HepG2 (cell line): Measurements from ENCODE around the gene INA. TPM values are rescaled to one million over a fixed set of nuclear protein-coding genes. Genes with fewer than 3 reads are reported as not detected.

Source experiments
- AHR ChIP-seq: IDR thresholded peaks from 2 replicates; pipeline ENCODE4 v1.6.1; 2018; ENCODE audit warnings: missing genetic modification reagents, missing compliant biosample characterization
- CCAR2 ChIP-seq: fragments of 200-400 bp; formaldehyde crosslinking; optimal IDR thresholded peaks from 2 replicates; pipeline ENCODE3; 2018; ENCODE audit warnings: low read depth, mild to moderate bottlenecking, low read length, moderate library complexity
- DMTF1 ChIP-seq: sonication (generic); formaldehyde crosslinking; IDR thresholded peaks from 2 replicates; pipeline ENCODE4 v1.4.0; 2020; ENCODE audit warnings: mild to moderate bottlenecking, missing genetic modification reagents
- FIP1L1 ChIP-seq: fragments of 200-400 bp; formaldehyde crosslinking; IDR thresholded peaks from 2 replicates; pipeline ENCODE4 v1.6.1; 2018; ENCODE audit warnings: low read depth, mild to moderate bottlenecking, low read length, moderate library complexity, borderline replicate concordance; ENCODE audit not compliant: insufficient read depth
- FOXP4 ChIP-seq: sonication (generic); formaldehyde crosslinking; IDR thresholded peaks from 2 replicates; pipeline ENCODE4 v1.4.0; 2020; ENCODE audit warnings: missing genetic modification reagents
- GLMP ChIP-seq: sonication (generic); formaldehyde crosslinking; IDR thresholded peaks from 2 replicates; pipeline ENCODE4 v1.9.0; 2021; ENCODE audit warnings: missing genetic modification reagents, mild to moderate bottlenecking, borderline replicate concordance
- NCOA2 ChIP-seq: sonication (generic); formaldehyde crosslinking; IDR thresholded peaks from 2 replicates; pipeline ENCODE4 v1.8.0; 2022; ENCODE audit warnings: inconsistent platforms
- NFKBIZ ChIP-seq: IDR thresholded peaks from 2 replicates; pipeline ENCODE4 v1.6.1; 2018; ENCODE audit warnings: missing genetic modification reagents, missing compliant biosample characterization
- POLR2A ChIP-seq, 2 experiments: IDR thresholded peaks; 2 replicates each; pipeline ENCODE4 v1.6.1; 2011; ENCODE audit warnings: low read depth in 2 of 2, low read length in 2 of 2, mild to moderate bottlenecking in 1 of 2, moderate library complexity in 1 of 2; ENCODE audit not compliant: insufficient read depth in 1 of 2
- PRMT3 ChIP-seq: sonication (generic); formaldehyde crosslinking; IDR thresholded peaks from 2 replicates; pipeline ENCODE4 v1.8.1; 2022; ENCODE audit warnings: low read depth, mild to moderate bottlenecking, moderate library complexity, missing genetic modification reagents, borderline replicate concordance
- SNAPC2 ChIP-seq: sonication (generic); formaldehyde crosslinking; IDR thresholded peaks from 2 replicates; pipeline ENCODE4 v1.8.1; 2022; ENCODE audit warnings: mild to moderate bottlenecking, missing genetic modification reagents
- TFE3 ChIP-seq: IDR thresholded peaks from 2 replicates; pipeline ENCODE4 v1.6.1; 2016
- ZBTB43 ChIP-seq: sonication (generic); formaldehyde crosslinking; conservative IDR thresholded peaks from 2 replicates; pipeline ENCODE4 v1.4.0; 2020; ENCODE audit warnings: missing genetic modification reagents
- ZC3H13 ChIP-seq: sonication (generic); formaldehyde crosslinking; IDR thresholded peaks from 2 replicates; pipeline ENCODE4 v1.8.1; 2023; ENCODE audit warnings: mild to moderate bottlenecking, missing genetic modification reagents, moderate library complexity
- ZNF180 ChIP-seq: sonication (generic); formaldehyde crosslinking; IDR thresholded peaks from 2 replicates; pipeline ENCODE4 v1.4.0; 2020; ENCODE audit warnings: low read depth, missing genetic modification reagents, borderline replicate concordance
- ZNF253 ChIP-seq: sonication (generic); formaldehyde crosslinking; IDR thresholded peaks from 2 replicates; pipeline ENCODE4 v1.8.0; 2022; ENCODE audit warnings: mild to moderate bottlenecking, missing genetic modification reagents, borderline replicate concordance
- ZNF367 ChIP-seq: sonication (generic); formaldehyde crosslinking; IDR thresholded peaks from 2 replicates; pipeline ENCODE4 v1.4.0; 2020; ENCODE audit warnings: missing genetic modification reagents, borderline replicate concordance
- ZNF496 ChIP-seq: sonication (generic); formaldehyde crosslinking; IDR thresholded peaks from 2 replicates; pipeline ENCODE4 v1.8.1; 2023; ENCODE audit warnings: mild to moderate bottlenecking, moderate library complexity, missing genetic modification reagents; ENCODE audit not compliant: insufficient replicate concordance
- ZNF597 ChIP-seq: sonication (generic); formaldehyde crosslinking; IDR thresholded peaks from 2 replicates; pipeline ENCODE4 v1.5.0; 2020; ENCODE audit warnings: missing genetic modification reagents
- ZNF629 ChIP-seq: sonication (generic); formaldehyde crosslinking; conservative IDR thresholded peaks from 2 replicates; pipeline ENCODE4 v1.5.0; 2020; ENCODE audit warnings: missing genetic modification reagents
- ZSCAN25 ChIP-seq: sonication (generic); formaldehyde crosslinking; IDR thresholded peaks from 2 replicates; pipeline ENCODE4 v1.8.0; 2022; ENCODE audit warnings: mild to moderate bottlenecking, missing genetic modification reagents
- polyA plus RNA-seq, 8 experiments: library from polyadenylated mRNA; depleted of rRNA in 3 of 8; stranded (reverse) in 7 of 8; unstranded in 1 of 8; fragments of >200 nt; fragmentation: Illumina TruSeq in 4 of 8; extraction: Trizol in 4 of 8; gene quantifications; 2 replicates each; pipeline versions ENCODE4 v1.2.1 to v1.2.3, GENCODE V29; 2011 to 2016; ENCODE audit warnings: low read depth in 4 of 8, missing spikeins in 1 of 8, mixed read lengths in 1 of 8; ENCODE audit not compliant: insufficient read depth in 1 of 8
- total RNA-seq, 5 experiments: library from RNA; depleted of rRNA; stranded (reverse); fragments of >200 nt; fragmentation: Illumina TruSeq; extraction: Trizol; gene quantifications; 2 replicates each; pipeline ENCODE4 v1.2.3, GENCODE V29; 2016; ENCODE audit warnings: low read depth in 1 of 5

Gene INA
- total and polyA plus RNA-seq, 2 of the 13 experiments (the other 11 are each of a cell fraction or from before 2014, with no cell fraction given) = 0.04 to 0.13 TPM

GRCh38 chr10:103278862-103279298 lies 1.9 kb downstream of the INA start (continued):
- TF ChIP-seq CCAR2 (no peak), DMTF1 (CRISPR knock-in tag) (no peak), ZNF253 (CRISPR knock-in tag) (no peak), POLR2A (IDR thresholded peaks at IDR 0.05; ENCODE audit: insufficient read depth in 1 of 2, low read depth in 2 of 2, low read length in 2 of 2) (no peak), ZNF180 (CRISPR knock-in tag) (no peak), NFKBIZ (CRISPR knock-in tag) (0 out of 2 replicates have a peak, but pooled peaks have one; percentile 46), ZNF496 (CRISPR knock-in tag) (no peak), TFE3 (CRISPR knock-in tag) (0 out of 2 replicates have a peak, but pooled peaks have one; percentile 51), NCOA2 (CRISPR knock-in tag) (0 out of 2 replicates have a peak, but pooled peaks have one; percentile 17), ZNF597 (CRISPR knock-in tag) (no peak), FIP1L1 (no peak), ZNF367 (CRISPR knock-in tag) (no peak), PRMT3 (CRISPR knock-in tag) (no peak), ZNF629 (CRISPR knock-in tag) (no peak), GLMP (peak; percentile 55; the same call in 1 of the 2 replicates), ZSCAN25 (CRISPR knock-in tag) (no peak), AHR (0 out of 2 replicates have a peak, but pooled peaks have one; percentile 42), ZBTB43 (CRISPR knock-in tag) (no peak), FOXP4 (CRISPR knock-in tag) (no peak), ZC3H13 (CRISPR knock-in tag) (no peak), SNAPC2 (CRISPR knock-in tag) (no peak)
